Kidney epithelial cell (primary cell): ENCODE data around the gene CCDC61. TPM values are rescaled to one million over a fixed set of nuclear protein-coding genes. Genes with fewer than 3 reads are reported as not detected.

Source experiments
- DNase-seq: peaks from one replicate; pipeline ENCODE4 v3.0.0-alpha.2; 2010; ENCODE audit warnings: low read depth
- H3K27me3 ChIP-seq: 2 replicates; pipeline ENCODE4 v1.6.0; 2011; ENCODE audit warnings: low read length; ENCODE audit not compliant: control insufficient read depth, insufficient read depth
- H3K36me3 ChIP-seq: 2 replicates; pipeline ENCODE4 v1.5.1; 2011; ENCODE audit warnings: low read length; ENCODE audit not compliant: control insufficient read depth, insufficient read depth
- H3K4me3 ChIP-seq: 2 replicates; pipeline ENCODE4 v1.5.1; 2011; ENCODE audit warnings: low read depth, mild to moderate bottlenecking, control low read depth, low read length
- CTCF ChIP-seq: IDR thresholded peaks from 2 replicates; pipeline ENCODE4 v1.5.1; 2011; ENCODE audit warnings: mild to moderate bottlenecking, moderate library complexity, low read length, control low read depth, inconsistent platforms; ENCODE audit not compliant: insufficient read depth, poor library complexity, severe bottlenecking
- total RNA-seq: library from RNA; depleted of rRNA; stranded (reverse); fragments of >200 nt; gene quantifications from 2 replicates; pipeline ENCODE4 v1.2.3, GENCODE V29; 2015

CCDC61 gene
- total RNA-seq, 1 donor from 2014 or later, result 7.1 TPM

DNA sequence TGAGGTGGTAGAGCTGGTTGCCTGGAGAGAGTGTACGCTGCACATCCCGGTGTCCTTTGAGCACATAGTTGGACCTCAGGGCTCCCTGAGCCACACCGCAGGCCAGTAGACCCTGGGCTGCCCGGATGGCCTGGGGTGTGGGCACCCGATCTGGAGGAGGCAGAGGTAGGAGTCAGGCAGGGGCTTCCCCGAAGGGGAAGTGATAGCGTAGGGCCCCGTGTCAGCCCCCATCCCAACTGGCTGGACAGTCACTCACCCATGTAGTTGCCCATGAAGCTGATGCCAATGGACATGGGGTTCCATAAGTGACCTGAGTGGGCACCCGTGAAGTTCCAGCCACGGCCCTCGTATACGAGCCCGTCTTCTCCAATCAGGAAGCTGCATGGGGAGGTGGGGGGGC, 24.0 kb downstream of the CCDC61 start:
- peaks cover 40% of the 10 kb centered on the region for H3K27me3 ChIP-seq
- H3K36me3 ChIP-seq, result no peaks in the 10 kb centered on the region
- no peak for TF ChIP-seq CTCF
- no peak overlapping the region for H3K4me3 ChIP-seq
- DNase-seq, result no peak

DNA sequence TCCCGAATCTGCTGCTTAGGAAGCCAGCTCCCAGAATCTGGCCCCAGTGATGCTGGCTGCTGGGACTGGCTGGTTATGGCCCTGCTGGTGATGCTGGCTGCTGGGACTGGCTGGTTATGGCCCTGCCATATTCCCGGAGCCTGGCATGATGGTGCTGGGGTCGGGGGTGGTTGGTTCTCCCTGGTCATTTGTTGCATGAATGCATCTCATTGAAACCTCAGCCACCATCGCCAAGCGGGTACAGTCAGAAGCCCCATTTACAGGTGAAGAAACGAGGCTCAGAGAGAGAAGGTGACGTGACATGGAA, 25.5 kb downstream of the CCDC61 start:
- DNase-seq, result no peak
- H3K4me3 ChIP-seq, result no peak overlapping the region
- no peak for TF ChIP-seq CTCF
- H3K27me3 ChIP-seq, result peaks cover 31% of the 10 kb centered on the region
- H3K36me3 ChIP-seq, result no peaks in the 10 kb centered on the region

DNA sequence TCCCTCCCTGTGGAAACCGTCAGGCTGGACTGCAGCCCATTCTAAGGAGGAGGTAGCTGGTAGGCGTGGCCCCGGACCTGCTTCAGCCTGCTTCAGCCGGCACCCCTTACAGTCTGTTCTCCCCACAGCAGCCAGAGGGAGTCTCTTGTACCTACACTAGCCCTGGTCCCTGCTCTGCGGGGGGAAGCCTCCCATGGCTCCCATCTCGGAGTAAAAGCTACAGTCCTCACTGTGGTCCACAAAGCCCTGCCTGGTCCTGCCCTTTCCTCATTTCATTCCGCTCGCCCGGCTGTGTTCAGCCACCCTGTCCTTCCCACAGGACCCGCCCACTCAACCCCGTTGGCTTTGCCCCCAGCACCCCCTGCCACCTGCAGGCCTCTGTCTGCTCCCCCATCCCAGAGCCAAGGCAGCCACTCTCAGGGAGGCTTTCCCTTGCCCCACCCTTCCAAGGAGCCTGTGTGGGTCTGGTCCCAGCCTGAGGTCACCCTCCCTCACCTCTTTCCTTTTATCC, 26.3 kb downstream of the CCDC61 start:
- no peaks in the 10 kb centered on the region for H3K36me3 ChIP-seq
- no peak for TF ChIP-seq CTCF
- peaks cover 25% of the 10 kb centered on the region for H3K27me3 ChIP-seq
- no peak overlapping the region for H3K4me3 ChIP-seq
- no peak for DNase-seq

DNA sequence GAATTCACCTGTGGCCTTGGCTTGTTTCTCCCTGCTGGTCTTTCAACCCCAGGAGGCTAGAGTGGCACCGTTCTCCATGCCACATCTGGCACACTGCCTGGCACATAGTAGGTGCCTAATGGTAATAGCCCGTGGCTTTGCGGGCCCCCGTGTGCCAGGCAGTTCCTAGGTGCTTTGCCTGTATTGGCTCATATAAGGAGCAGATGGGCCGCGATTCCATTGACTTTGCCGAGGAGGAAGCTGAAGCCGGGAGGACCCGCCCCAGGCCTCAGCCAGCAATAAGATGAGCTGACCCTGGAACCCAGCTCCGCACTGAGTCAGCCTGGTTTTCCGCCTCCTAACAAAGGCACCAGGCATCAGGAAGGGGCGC, 26.8 kb downstream of the CCDC61 start:
- Histone ChIP-seq H3K36me3 (no peaks in the 10 kb centered on the region), H3K4me3 (no peak overlapping the region), H3K27me3 (peaks cover 25% of the 10 kb centered on the region)
- DNase-seq, result no peak
- TF ChIP-seq CTCF, result no peak

GRCh38 chr19:46022431-46023310, 27.4 kb downstream of the CCDC61 start, which contains the start of gene PGLYRP1:
Gene PGLYRP1, minus strand, starts transcription at chr19:46023053. Its CDS starts 32 bp downstream, at chr19:46023021.
- H3K27me3 ChIP-seq, result peaks cover 25% of the 10 kb centered on the region
- H3K36me3 ChIP-seq, result no peaks in the 10 kb centered on the region
- H3K4me3 ChIP-seq, result no peak within 1 kb of the TSS
- no peak for TF ChIP-seq CTCF
- DNase-seq, result no peak
